ENCODE data around the gene RNU6-1.

Gene RNU6-1

DNA sequence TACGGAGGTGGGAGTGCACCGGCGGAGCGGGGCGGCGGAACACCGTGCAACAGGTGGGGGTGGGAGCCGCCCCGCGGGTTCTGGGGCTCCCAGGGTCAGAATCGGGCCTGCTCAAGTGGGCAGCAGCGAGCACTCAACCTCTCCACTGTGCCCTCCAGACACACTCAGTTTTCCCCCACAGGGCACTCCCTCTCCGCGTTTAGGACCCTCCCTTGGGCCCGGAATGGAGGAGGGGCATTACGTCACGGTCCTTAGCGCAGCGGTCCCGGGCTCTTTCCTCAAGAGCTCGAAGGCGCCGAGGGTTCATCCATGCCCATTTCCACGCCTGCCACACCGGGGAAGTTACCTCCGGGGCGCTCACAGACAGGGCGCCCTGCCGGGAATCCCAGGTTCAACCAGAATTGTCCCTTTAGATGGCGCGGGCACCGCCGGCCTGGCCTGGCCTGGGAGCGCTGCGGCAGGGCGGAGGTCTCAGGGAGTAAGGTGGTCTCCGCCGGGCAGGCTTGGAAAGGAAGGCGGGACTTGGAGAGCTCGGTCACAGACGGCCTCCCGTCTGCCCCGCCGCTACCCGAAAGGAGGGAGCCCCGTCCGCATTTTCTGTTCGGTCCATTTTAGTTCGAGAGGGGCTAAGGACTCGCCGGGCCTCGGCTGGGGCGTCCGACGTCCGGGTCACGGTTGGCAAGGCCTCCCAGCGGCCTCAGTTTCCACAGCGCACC lies 5.1 kb downstream of the RNU6-1 start:
- in situ Hi-C loops (cut with HindIII; ENCODE audit: low sequenced_read_pairs), result no loop called here

DNA sequence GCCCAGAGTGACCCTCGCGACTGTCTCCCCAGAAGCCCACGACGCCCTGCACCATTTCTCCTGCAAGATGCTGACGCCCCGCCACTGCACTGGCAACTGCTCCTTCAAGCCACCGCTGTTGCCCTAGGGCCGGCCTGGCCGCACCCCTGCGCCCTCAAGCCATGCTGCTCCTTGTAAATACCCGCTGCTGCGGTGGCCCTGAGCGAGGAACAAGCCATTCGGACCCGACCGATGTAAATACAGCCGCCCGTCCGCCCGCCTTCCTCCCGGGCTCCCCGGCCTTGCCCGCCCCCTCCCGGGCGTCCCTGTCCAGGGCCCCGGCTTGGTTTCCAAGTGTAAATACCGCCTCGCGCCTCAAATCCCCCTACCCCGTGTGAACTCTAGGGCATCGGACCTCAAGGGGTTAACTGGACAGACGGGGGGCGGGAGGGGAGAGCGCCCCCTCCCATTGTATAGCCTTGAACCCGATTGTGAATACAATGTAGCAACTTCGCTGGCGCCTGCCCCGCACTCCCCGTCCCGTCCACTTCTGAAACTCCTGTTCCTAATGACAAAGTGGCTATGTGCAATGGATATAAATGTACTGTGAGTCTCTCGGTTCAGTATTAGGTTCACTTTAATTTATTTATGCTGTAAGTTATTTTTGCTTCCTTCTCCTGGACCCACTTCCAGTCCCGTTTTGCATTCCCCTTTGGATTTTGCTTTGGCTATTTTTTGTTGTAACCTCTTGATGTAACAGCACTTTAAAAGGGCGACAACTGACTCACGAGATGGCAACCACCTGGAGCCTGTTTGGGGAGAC lies 5.9 kb downstream of the RNU6-1 start:
- in situ Hi-C loops (cut with HindIII; ENCODE audit: low sequenced_read_pairs), result no loop called here

DNA sequence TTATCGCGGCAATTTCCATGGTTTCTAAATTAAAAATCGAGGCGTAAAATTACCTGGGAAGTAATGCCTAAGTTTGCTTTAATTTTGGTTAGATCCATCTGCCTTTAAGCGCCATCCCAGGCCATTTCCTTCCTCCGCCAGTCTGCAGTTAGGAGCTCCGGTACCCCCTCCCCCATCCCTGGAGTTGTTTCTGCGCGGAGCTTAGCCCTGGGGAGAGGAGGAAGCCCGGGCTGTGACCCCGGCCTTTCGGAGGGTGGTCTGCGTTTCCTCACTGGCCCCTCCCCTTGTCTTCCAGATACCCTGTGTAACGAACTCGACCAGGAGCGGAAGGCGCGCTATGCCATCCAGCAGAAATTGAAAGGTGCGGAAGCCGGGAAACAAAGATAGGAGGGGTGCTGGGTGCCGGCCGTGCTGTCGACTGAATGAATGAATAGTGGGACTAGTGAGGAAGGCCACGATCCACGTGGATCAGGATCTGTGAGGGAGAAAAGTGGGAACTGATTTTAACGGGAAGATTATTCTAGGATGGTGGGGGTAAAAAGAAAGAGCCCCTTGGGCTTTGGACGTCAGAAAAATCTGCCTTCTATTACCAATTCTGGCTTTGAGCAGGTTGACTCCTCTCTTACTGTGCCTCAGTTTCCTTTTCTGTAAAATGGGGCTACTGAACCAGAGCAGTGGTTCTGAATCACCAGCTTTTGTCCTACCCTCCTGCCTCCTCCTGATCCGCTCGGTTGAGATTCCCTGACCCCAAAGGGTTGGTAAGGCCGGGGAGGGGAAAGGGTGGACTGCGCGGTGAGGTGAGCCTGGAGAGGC lies 6.7 kb downstream of the RNU6-1 start:
- in situ Hi-C loops (cut with HindIII; ENCODE audit: low sequenced_read_pairs), result no loop called here

DNA sequence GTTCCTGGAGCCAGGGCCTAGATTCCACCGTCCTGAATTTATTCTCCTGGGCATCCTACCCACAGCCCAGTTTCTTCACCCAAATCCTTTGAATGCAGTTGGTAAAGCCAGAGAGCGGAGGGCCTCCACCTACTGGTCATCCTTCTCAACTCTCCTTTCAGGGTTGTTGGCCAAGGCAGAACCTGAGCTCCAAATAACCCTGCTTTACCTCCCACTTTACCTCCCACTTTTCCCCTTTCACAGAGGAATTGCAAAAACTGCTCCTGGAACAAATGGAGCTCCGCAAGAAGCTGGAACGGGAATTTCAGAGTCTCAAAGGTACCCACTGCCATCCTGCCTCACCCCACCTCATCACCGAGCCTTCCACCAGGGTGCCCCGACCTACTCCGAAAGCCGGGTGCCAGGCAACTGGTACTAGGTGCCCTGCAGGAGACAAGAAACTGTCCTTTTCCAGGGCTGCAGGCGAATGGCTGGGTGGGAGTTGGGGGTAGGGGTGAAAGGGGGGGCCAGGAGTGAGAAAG lies 7.8 kb downstream of the RNU6-1 start:
- in situ Hi-C loops (cut with HindIII; ENCODE audit: low sequenced_read_pairs), result no loop called here

DNA sequence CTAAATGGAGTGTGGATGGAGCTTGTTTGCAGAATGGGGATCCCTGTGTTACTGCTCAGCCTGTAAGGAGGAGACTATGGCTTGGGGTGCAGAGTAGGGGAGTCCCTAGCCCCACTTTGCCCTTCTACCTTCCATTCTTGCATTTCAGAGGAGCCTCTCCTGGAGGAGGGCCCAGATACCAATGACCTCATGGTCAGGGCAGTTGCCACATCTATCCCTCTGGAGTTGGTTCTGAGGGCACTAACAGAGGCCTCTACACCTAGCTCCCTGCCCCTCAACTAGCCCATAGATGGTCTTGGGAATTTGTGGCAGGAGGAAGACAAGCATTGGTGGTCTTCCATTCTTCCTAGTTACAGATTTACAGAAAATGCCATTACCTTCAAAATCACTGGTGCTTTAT lies 8.5 kb downstream of the RNU6-1 start:
- in situ Hi-C loops (cut with HindIII; ENCODE audit: low sequenced_read_pairs), result no loop called here

DNA sequence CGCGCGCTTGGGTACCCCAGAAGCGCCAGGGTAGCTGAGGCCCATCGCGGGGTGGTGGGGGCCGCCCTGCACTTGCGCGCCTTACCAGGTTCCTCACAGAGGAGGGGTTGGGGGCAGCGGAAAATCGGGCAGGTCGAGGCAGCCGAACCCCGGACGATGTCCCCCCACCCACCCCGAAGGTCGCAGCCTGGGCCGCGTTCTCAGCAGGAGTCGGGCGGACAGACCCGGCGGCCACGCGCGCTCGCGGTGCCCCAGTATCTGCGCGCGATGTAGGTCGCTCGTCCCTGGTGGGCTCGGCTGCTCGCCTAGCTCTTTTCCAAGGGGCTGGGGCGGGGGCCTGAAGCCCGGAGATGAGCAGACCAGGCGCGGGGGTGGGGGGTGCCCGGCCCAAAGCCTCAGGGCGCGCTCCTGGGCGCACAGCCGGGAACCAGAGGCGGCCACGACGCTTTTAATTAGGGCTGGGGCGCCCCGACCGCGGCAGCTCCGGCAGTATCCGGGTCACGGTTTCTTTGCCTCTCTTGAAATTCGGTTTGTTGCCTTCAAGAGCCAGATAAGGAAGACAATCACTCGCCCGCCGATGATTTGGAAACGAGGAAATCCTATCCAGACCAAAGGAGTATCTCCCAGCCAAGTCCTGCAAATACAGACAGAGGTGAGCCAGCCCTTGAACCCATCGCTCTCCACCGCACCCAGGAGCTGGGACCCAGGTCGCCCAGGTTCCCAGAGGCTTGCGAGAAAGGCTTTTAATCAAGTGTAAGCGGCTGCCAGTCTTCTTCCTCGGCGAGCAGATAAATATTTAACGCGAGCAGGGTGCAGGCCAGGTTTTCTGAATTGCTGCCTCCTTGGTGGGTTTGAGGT lies 10.0 kb downstream of the RNU6-1 start:
- in situ Hi-C loops (cut with HindIII; ENCODE audit: low sequenced_read_pairs), result no loop called here

DNA sequence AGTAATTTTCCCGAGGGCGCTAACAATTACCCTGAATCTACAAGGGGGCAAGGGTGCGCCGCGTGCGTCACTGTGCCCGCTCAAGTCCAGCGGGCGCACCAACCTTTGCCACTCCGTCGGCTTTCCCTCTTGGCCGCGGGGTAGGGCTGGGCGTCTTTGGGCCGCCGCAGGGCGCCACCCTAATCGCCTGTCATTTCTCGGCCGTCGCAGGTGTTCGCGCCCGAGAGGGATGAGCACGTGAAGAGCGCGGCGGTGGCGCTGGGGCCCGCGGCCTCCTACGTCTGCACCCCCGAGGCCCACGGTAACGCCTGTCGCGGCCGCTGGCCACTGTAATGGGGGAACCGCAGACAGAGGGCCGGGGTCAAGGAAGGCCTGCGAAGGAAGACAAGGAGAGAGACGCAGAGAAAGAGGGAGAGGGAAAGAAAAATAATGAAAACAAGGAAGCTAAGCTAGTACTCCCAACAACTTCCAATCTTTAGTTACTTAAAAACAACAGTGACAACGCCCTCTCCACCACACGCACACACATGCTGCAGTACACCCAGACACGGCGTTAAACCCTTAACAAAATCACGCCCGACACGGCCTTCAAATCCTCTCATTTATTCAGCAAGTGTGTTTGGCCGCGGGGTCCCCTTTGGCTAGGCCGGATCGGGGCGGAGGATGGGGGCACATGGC lies 10.7 kb downstream of the RNU6-1 start:
- in situ Hi-C loops (cut with HindIII; ENCODE audit: low sequenced_read_pairs), result no loop called here

DNA sequence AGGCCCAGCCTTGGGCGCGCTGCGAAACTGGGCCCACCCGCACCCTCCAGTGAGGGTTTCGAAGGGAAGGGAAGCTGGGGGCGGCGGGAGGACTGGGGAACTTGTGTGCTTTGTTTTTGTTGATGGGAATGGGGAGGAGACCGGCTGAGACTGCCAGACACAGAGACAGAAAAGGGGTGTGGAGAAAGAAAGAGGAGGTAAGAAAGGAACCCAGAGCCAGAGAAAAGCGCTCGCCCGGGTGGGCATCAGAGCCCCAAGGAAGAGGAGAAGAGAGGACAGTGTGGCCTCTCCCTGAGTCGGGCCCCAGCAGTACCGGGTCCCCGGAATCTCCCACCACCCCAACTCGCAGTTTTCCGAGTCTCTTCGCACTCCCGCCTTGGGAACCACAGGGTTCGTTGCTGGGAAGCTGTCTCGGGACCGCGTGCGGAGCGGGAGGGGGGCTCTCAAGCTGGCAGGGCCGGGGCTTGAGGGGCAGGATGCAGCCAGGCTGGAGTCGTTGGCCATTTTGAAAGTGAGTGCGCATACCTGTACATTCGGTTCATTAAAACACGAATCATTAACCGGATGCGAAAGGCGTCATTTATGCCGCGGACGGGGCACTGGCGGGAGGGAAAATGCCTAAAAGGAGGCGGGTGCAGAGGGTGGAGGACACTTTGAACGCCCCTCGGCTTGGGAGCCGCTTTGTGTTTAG lies 11.4 kb downstream of the RNU6-1 start:
- in situ Hi-C loops (cut with HindIII; ENCODE audit: low sequenced_read_pairs), result no loop called here

DNA sequence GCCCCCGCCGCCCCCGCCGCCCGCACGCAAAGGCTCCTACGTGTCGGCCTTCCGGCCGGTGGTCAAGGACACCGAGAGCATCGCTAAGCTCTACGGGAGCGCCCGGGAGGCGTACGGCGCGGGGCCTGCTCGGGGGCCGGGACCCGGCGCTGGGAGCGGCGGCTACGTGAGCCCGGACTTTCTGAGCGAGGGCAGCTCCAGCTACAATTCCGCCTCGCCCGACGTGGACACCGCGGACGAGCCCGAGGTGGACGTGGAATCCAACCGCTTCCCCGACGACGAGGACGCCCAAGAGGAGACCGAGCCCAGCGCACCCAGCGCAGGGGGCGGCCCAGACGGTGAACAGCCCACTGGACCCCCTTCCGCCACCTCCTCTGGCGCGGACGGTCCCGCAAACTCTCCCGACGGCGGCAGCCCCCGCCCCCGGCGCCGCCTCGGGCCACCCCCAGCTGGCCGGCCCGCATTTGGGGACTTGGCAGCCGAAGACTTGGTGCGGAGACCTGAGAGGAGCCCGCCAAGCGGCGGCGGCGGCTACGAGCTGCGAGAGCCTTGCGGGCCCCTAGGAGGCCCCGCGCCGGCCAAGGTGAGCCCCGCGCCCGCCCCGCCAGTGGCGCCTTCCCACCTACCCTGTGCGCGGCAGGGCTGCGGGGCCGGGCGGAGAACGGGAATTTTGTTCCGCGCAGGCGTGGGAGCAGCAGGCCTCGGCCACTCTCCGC lies 12.1 kb downstream of the RNU6-1 start:
- in situ Hi-C loops (cut with HindIII; ENCODE audit: low sequenced_read_pairs), result no loop called here

DNA sequence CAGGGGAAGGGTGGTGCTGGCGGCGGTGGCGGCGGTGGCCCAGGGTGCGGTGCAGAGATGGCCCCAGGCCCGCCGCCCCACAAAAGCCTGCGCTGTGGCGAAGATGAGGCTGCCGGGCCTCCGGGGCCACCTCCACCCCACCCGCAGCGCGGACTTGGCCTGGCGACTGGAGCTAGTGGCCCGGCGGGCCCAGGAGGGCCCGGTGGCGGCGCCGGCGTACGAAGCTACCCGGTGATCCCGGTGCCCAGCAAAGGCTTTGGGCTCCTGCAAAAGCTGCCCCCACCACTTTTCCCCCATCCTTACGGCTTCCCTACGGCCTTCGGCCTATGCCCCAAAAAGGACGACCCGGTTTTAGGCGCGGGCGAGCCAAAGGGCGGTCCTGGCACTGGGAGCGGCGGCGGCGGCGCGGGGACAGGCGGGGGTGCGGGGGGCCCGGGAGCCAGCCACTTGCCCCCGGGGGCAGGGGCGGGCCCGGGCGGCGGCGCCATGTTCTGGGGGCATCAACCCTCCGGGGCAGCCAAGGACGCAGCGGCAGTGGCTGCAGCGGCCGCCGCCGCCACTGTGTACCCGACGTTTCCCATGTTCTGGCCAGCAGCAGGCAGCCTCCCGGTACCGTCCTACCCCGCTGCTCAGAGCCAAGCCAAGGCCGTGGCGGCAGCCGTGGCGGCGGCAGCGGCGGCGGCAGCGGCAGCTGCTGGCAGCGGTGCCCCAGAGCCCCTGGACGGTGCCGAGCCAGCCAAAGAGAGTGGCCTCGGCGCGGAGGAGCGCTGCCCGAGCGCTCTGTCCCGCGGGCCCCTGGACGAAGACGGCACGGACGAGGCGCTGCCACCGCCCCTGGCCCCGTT lies 12.9 kb downstream of the RNU6-1 start:
- in situ Hi-C loops (cut with HindIII; ENCODE audit: low sequenced_read_pairs), result no loop called here

DNA sequence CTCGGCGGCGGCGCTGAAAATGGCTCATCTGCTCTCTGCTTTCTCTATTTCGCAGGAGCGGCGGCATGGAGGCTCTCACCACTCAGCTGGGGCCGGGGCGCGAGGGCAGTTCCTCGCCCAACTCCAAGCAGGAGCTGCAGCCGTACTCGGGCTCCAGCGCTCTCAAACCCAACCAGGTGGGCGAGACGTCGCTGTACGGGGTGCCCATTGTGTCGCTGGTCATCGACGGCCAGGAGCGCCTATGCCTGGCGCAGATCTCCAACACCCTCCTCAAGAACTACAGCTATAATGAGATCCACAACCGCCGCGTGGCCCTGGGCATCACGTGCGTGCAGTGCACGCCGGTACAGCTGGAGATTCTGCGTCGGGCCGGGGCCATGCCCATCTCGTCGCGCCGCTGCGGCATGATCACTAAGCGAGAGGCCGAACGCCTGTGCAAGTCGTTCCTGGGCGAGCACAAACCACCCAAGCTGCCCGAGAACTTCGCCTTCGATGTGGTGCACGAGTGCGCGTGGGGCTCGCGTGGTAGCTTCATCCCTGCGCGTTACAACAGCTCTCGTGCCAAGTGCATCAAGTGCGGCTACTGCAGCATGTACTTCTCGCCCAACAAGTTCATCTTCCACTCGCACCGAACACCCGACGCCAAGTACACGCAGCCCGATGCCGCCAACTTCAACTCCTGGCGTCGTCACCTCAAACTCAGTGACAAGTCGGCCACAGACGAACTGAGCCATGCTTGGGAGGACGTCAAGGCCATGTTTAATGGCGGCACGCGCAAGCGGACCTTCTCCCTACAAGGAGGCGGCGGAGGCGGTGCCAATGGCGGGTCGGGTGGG lies 13.7 kb downstream of the RNU6-1 start:
- in situ Hi-C loops (cut with HindIII; ENCODE audit: low sequenced_read_pairs), result no loop called here

DNA sequence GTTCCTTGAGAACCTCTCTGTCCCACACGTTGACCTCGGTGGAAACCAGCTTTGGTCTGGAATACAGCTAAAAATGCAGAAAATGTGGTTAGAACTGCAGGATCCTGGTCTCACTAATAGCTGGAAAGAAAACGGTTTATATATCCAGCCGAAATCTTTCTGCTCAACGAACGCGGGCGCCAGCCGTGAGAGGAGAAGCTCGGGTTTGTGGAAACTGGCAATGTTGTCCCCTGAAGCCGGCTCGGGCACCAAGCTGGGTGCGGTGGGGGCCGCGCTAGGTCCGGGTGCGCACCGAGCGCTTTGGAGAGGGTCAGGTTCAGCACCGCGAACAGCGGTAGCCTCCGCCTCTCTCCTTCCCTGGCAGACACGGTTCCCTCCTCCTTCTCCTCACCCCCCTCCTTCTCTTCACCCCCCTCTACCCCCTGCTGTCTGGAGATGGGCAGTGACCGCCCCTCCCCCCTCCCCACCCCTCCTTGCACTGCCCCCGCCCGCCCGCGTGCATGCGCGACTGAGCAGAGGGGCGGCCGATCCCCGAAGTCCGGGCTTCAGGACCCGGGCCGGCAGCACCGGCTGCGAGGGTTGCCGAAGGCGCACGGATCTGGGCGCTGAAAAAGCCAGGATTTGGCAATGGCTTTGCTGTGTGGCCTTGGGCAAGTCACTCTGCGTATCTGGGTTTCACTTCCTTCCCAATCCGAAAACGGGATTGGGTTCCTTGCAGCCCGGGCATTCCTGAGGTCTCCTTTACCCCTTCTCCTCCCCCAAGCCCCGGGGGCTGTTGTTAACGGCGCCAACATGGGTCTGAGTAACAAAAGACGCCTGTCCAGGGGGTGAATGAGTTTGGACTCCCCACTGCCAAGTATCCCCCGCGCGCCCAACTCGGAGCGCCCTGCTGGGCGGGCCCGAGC lies 14.6 kb downstream of the RNU6-1 start, which contains the start of gene SKOR1:
SKOR1 (plus strand) TSS at position 534 of the 905 bp plus-strand sequence; CDS start at position 628, 94 bp downstream.
- in situ Hi-C loops (cut with HindIII; ENCODE audit: low sequenced_read_pairs), result no loop called here

DNA sequence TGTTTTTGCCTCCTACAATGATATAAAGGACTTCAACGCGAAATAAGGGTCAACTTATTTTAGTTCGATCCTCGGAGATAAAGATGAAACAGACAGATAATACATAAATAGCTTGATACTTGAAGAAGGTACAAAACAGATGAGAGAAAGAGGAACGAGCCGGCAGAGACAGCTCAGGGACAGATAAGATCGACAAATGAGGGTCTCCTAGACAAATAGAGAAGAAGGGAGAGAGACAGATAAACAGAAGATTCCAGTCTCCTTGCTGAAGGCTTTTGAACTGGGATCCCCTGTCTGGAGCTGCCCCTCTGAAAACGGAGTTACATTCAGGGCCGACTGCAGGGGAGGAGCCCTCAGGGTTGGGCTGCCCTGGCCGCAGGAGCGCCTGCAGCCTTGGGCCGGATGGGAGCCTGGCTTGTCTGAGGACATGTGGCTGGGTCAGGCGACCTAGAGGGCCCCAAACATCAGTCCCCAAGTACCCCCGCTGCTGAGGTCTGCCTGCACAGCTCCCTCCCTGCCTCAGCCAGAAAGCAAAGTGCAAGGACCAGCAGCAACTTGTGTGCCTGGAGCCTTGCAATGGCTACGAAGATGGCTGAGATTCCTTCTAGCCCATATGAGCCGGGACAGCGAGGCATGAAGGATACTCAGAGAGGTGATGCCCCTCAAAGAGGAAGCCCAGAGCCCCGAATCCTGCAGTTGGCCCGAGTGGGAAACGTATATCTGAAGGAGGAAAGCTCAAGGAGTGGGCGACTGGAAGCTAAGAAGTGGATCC lies 15.5 kb downstream of the RNU6-1 start:
- in situ Hi-C loops (cut with HindIII; ENCODE audit: low sequenced_read_pairs), result no loop called here

DNA sequence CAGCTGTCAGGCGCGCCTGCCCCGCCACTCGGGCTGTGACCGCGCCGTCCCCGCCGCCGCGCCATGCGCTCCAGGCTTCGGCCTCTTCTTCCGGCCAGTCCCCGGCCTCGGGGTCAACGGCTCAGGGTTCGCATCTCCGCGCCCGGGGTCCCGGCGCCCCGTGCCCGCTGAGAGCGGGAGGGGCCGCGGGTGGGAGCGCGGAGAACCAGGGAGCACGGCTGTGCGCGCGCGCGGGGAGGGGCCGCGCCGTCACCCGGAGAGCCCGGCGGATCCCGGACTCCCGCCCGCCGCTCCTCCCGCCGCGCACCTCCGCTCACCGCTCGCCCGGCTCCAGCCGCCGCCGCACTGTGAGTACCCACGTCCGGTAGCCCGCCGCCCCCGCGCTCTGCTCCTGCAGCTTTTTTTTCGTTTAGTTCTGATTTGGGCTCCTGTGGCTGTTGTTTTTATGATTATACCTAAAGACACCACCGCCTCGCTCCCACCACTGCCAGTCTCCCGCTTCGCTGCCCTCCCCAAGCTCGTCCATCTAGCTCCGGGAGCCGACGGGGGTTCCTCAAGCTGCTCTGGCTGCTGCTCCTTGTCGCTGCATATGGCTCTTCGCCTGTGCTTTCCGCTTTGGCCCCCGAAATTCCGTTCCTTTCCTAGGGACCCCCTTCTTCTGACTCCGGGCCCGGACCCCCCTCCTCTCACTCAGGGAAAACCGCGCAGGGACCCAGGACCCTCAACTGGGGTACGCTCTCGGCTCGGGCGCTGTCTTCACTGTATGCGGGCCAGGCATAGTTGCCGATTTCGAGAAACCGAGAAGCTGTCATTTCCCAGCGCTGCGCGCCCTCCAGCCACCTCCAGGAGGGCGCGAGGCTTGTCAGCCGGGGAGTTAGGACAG lies 16.3 kb downstream of the RNU6-1 start:
- in situ Hi-C loops (cut with HindIII; ENCODE audit: low sequenced_read_pairs), result no loop called here

All from DLD1 (cell line).